Colonic mucosa (tissue), 4 donors: Measurements from ENCODE around the gene FBXO21. TPM values are rescaled to one million over a fixed set of nuclear protein-coding genes. Genes with fewer than 3 reads are reported as not detected.

ENCODE experiments used
- DNase-seq: peaks from one replicate; pipeline ENCODE4 v3.0.0-alpha.2; 2020
- H3K27ac ChIP-seq: fragments of 200-600 bp; one replicate; pipeline ENCODE4 v1.8.0; 2021
- H3K27me3 ChIP-seq: fragments of 200-600 bp; one replicate; pipeline ENCODE4 v1.8.0; 2021
- H3K36me3 ChIP-seq: fragments of 200-600 bp; one replicate; pipeline ENCODE4 v1.8.0; 2021
- H3K4me1 ChIP-seq: fragments of 200-600 bp; one replicate; pipeline ENCODE4 v1.8.0; 2021; ENCODE audit warnings: mild to moderate bottlenecking
- H3K4me3 ChIP-seq: fragments of 200-600 bp; one replicate; pipeline ENCODE4 v1.8.0; 2021
- H3K9ac ChIP-seq, 2 donors: one replicate each; pipeline ENCODE4 v1.7.0; 2013; ENCODE audit warnings: control low read depth in 2 of 2, low read depth in 2 of 2, low read length in 2 of 2
- H3K9me3 ChIP-seq: fragments of 200-600 bp; one replicate; pipeline ENCODE4 v1.8.0; 2021
- intact Hi-C: fragments of 100-400 bp; cut with DNase I; formaldehyde crosslinking; loops from one replicate; pipeline ENCODE4 v1.14.1; 2022
- total RNA-seq, 2 donors: library from RNA; stranded (reverse); fragmentation: NEBNext Ultra II Directional in 1 of 2; extraction: Animal tissue kit (Norgen Biotek cat#: 25700) in 1 of 2; gene quantifications; one replicate each; pipeline ENCODE4 v1.2.1, GENCODE V29; 2021
- TF ChIP-seq, protein P1 (sequence below): fragments of 200-600 bp; IDR thresholded peaks from one replicate; pipeline ENCODE4 v1.8.0; 2022; ENCODE audit warnings: antibody characterized with exemption, mild to moderate bottlenecking
- donor health status: healthy.
- donor health status: DM: no; HTN: no; CAD: no.
- donor health status: DM: no; HTN: no; CAD: no.

The FBXO21 gene
- total RNA-seq, 2 donors from 2014 or later, result 34.5 to 34.7 TPM

DNA sequence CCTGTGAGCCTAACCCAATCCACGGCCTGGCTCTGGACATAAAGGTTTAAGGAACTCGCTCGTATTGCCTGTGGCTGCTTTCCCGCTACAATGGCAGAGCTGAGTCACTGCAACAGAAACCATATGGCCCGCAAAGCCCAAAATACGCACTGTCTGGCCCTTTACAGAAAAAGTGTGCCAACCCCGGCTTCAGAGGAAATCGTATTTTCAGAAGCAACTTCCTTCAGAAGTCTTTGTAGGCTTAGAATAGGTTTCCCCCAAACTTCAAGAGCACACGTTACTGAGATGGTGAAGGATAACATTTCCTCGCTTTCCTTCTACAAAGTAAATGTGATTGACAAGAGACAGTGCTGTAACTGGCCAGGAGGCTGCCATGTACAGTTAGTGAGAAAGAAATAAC is 56.2 kb downstream of the FBXO21 start:
- H3K27me3 ChIP-seq, result no peaks in the 10 kb centered on the region
- no peaks in the 10 kb centered on the region for H3K9me3 ChIP-seq
- no peak overlapping the region for H3K27ac ChIP-seq
- DNase-seq, result no peak
- H3K9ac ChIP-seq, result no peak overlapping the region
- H3K4me1 ChIP-seq, result no peaks in the 10 kb centered on the region
- no peak overlapping the region for H3K4me3 ChIP-seq
- intact Hi-C loops, result no loop called here
- no peaks in the 10 kb centered on the region for H3K36me3 ChIP-seq
- TF ChIP-seq, protein P1, sequence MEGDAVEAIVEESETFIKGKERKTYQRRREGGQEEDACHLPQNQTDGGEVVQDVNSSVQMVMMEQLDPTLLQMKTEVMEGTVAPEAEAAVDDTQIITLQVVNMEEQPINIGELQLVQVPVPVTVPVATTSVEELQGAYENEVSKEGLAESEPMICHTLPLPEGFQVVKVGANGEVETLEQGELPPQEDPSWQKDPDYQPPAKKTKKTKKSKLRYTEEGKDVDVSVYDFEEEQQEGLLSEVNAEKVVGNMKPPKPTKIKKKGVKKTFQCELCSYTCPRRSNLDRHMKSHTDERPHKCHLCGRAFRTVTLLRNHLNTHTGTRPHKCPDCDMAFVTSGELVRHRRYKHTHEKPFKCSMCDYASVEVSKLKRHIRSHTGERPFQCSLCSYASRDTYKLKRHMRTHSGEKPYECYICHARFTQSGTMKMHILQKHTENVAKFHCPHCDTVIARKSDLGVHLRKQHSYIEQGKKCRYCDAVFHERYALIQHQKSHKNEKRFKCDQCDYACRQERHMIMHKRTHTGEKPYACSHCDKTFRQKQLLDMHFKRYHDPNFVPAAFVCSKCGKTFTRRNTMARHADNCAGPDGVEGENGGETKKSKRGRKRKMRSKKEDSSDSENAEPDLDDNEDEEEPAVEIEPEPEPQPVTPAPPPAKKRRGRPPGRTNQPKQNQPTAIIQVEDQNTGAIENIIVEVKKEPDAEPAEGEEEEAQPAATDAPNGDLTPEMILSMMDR, result no peak

DNA sequence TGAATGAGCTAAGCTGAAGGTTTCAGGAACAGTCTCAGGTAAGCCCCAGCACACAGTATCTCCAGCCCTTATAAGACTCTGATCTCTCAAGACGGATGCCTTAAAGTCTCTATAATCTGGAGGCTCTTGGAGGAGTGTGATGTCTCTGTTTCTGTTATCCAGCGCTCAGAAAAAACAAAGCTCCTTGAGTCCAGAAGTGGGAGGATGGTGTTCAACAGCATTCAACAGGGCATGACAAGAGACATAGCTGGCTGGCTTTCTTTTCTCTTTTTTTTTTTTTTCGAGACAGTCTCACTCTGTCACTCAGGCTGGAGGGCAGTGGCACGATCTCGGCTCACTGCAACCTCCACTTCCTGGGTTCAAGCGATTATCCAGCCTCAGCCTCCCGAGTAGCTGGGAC is 59.5 kb downstream of the FBXO21 start:
- H3K27ac ChIP-seq, result no peak overlapping the region
- intact Hi-C loops, result no loop called here

DNA sequence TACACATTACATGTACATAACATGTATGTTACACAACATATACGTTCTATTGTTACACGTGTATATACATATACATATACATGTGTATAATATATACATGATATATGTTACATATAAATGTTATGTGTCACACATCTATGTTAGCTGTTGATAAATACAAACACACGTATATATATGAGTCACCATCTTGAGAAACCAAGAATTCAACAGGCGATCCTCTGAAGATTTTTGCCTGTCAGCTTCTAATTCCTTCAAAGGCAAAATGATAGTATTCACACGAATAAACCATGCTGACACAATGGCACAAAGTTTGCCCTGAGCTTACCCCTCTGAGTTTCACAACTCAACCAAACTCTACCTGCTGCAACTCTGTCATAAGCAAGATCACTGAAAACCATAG is 60.9 kb downstream of the FBXO21 start:
- H3K4me3 ChIP-seq, result no peak overlapping the region
- no peak overlapping the region for H3K27ac ChIP-seq
- H3K4me1 ChIP-seq, result no peaks in the 10 kb centered on the region
- no peaks in the 10 kb centered on the region for H3K27me3 ChIP-seq
- intact Hi-C loops, result no loop called here
- no peak overlapping the region for H3K9ac ChIP-seq
- DNase-seq, result no peak
- H3K36me3 ChIP-seq, result no peaks in the 10 kb centered on the region
- no peaks in the 10 kb centered on the region for H3K9me3 ChIP-seq
- TF ChIP-seq, protein P1, result no peak

More for the DNA sequence above, 59.5 kb downstream of the FBXO21 start:
- H3K27me3 ChIP-seq, result no peaks in the 10 kb centered on the region
- no peak overlapping the region for H3K9ac ChIP-seq
- TF ChIP-seq, protein P1, result no peak
- no peaks in the 10 kb centered on the region for H3K9me3 ChIP-seq
- no peak overlapping the region for H3K4me3 ChIP-seq
- H3K4me1 ChIP-seq, result no peaks in the 10 kb centered on the region
- H3K36me3 ChIP-seq, result no peaks in the 10 kb centered on the region
- no peak for DNase-seq

DNA sequence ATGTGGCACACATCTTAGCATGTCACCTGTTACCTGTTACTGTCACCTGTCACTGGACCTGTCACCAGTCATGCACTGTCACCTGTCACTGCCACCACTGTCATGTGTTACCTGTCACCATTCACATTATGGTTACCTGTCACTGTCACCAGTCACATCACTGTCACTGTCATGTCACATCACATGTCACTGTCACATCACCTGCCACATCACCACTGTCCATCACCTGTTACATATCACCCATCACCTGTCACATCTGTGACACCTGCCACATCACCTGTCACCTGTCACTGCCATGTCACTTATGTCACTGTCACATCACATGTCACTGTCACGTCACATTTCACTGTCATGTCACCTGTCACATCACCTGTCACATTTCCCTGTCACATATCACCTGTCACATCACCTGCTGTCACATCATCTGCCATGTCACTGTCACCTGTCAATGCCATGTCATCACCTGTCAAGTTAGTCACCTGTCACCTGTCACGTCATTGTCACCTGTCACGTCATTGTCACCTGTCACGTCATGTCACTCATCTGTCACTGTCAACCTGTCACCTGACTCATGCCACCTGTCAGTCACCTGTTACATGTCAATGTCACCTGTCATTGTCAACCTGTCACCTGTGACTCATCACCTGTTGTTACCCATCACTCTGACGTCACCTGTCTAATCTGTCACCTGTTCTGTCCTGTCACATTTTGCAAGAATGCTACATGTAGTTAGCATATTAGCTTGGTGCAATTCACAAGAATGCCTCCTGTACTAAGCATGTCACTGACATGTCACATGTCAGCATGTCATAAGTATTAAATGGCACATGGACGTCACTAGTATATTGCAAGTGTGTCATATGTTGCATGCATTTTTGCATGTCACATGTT is 62.1 kb downstream of the FBXO21 start:
- intact Hi-C loops, result no loop called here
- H3K36me3 ChIP-seq, result no peaks in the 10 kb centered on the region
- no peak overlapping the region for H3K4me3 ChIP-seq
- no peak overlapping the region for H3K9ac ChIP-seq
- no peaks in the 10 kb centered on the region for H3K9me3 ChIP-seq
- H3K27me3 ChIP-seq, result no peaks in the 10 kb centered on the region
- DNase-seq, result no peak
- no peaks in the 10 kb centered on the region for H3K4me1 ChIP-seq
- no peak overlapping the region for H3K27ac ChIP-seq
- TF ChIP-seq, protein P1, result no peak

DNA sequence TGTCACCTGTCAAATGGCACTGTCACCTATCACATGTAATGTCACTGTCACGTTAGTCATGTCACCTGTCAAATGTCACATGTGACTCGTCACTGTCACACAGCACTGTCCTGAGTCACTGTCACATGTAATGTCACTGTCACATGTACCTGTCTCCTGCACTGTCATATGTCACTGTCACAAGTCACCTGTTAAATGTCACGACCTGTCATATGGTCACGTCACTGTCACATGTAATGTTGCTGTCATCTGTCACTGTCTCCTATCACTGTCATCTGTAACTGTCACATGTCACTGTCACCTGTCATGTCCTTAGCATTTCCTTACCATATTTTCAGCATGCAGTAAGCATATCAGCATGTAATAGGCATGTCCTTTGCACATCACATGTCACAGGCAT is 63.9 kb downstream of the FBXO21 start:
- Histone ChIP-seq H3K4me3 (no peak overlapping the region), H3K27ac (no peak overlapping the region), H3K9me3 (no peaks in the 10 kb centered on the region), H3K4me1 (no peaks in the 10 kb centered on the region), H3K27me3 (no peaks in the 10 kb centered on the region), H3K9ac (no peak overlapping the region), H3K36me3 (no peaks in the 10 kb centered on the region)
- intact Hi-C loops, result no loop called here
- no peak for DNase-seq
- TF ChIP-seq, protein P1, result no peak
